Measurements from ENCODE around the gene HIF3A.

DNA sequence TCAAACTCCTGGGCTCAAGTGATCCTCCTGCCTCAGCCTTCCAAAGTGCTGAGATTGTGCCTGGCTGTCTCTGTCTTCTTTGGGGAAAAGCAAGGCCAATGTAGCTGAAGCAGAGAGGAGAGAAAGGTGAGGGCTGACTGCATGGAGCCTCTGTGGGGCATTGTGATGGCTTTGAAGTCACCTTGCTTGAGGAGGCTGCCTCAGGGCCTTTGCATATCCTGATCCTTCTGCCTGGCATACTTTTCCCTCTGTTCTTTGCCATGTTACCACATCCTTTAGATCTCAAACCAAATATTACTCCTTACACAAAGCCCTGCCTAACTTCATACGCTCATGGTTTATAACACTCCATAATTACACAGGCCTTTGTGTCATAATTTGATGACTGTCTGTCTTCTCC, 40.6 kb downstream of the HIF3A start:
- TF ChIP-seq, protein P1, sequence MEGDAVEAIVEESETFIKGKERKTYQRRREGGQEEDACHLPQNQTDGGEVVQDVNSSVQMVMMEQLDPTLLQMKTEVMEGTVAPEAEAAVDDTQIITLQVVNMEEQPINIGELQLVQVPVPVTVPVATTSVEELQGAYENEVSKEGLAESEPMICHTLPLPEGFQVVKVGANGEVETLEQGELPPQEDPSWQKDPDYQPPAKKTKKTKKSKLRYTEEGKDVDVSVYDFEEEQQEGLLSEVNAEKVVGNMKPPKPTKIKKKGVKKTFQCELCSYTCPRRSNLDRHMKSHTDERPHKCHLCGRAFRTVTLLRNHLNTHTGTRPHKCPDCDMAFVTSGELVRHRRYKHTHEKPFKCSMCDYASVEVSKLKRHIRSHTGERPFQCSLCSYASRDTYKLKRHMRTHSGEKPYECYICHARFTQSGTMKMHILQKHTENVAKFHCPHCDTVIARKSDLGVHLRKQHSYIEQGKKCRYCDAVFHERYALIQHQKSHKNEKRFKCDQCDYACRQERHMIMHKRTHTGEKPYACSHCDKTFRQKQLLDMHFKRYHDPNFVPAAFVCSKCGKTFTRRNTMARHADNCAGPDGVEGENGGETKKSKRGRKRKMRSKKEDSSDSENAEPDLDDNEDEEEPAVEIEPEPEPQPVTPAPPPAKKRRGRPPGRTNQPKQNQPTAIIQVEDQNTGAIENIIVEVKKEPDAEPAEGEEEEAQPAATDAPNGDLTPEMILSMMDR (IDR thresholded peaks at IDR 0.05), result no peak
- TF ChIP-seq POLR2A (IDR thresholded peaks at IDR 0.05), result no peak
- TF ChIP-seq POLR2AphosphoS5 (IDR thresholded peaks at IDR 0.05), result no peak

Data from stomach (tissue), 4 donors.